Ovary (tissue), 9 donors: Measurements from ENCODE around the gene SRGN. TPM values are rescaled to one million over a fixed set of nuclear protein-coding genes. Genes with fewer than 3 reads are reported as not detected.

ENCODE experiments used
- DNase-seq, 5 donors: peaks; one replicate each; pipeline ENCODE4 v3.0.0-alpha.2; 2019 to 2020
- H3K27ac ChIP-seq, 2 donors: fragments of 200-600 bp; one replicate each; pipeline versions ENCODE4 v1.5.1 to v1.8.0; 2019 to 2022
- H3K27me3 ChIP-seq: fragments of 200-600 bp; one replicate; pipeline ENCODE4 v1.8.0; 2022
- H3K36me3 ChIP-seq: fragments of 200-600 bp; sonication (generic); one replicate; pipeline ENCODE4 v1.5.1; 2019
- H3K4me1 ChIP-seq: one replicate; pipeline ENCODE4 v1.8.1; 2013; ENCODE audit warnings: mild to moderate bottlenecking, moderate library complexity; ENCODE audit not compliant: insufficient read depth
- H3K4me3 ChIP-seq: fragments of 200-600 bp; sonication (generic); one replicate; pipeline ENCODE4 v1.5.1; 2017
- H3K9me3 ChIP-seq, 2 donors: fragments of 200-600 bp in 1 of 2; sonication (generic) in 1 of 2; one replicate each; pipeline versions ENCODE4 v1.5.1 to v1.8.1; 2013 to 2019; ENCODE audit warnings: mild to moderate bottlenecking in 1 of 2, moderate library complexity in 1 of 2
- EP300 ChIP-seq: sonication (generic); formaldehyde crosslinking; IDR thresholded peaks from one replicate; pipeline ENCODE4 v1.6.1; 2017; ENCODE audit warnings: antibody characterized with exemption
- POLR2A ChIP-seq: fragments of 450-650 bp; IDR thresholded peaks from one replicate; pipeline ENCODE4 v1.6.1; 2017; ENCODE audit warnings: antibody characterized with exemption, mild to moderate bottlenecking, moderate library complexity
- WGBS, 3 donors: extraction: QIAGEN DNeasy Blood & Tissue Kit in 1 of 3; methylation state at CpG; one replicate each; pipeline versions ENCODE4 v1.1.5 to v1.1.7; 2013 to 2017; 5-methylcytosine and 5-hydroxymethylcytosine counted together
- intact Hi-C, 4 donors: fragments of 100-400 bp; cut with DNase I; formaldehyde crosslinking; loops; one replicate each; pipeline versions ENCODE4 v1.11.0 to v1.15.1; 2022 to 2023
- polyA plus RNA-seq, 2 donors: library from polyadenylated mRNA; stranded (reverse); fragments of 200-250 nt in 1 of 2; fragments of 350-450 nt in 1 of 2; fragmentation: Illumina TruSeq in 1 of 2; extraction: RNeasy Lipid Tissue Mini Kit (QIAGEN cat#74804) in 1 of 2; gene quantifications; one replicate each; pipeline ENCODE4 v1.2.3, GENCODE V29; 2013 to 2014
- total RNA-seq, 7 donors: library from RNA; depleted of rRNA in 2 of 7; stranded (reverse); fragments of >200 nt in 2 of 7; fragmentation: NEBNext Ultra II Directional in 3 of 7; extraction: Animal tissue kit (Norgen Biotek cat#: 25700) in 3 of 7; gene quantifications; one replicate each; pipeline versions ENCODE4 v1.1.0 to v1.2.4, GENCODE V29; 2016 to 2023
- TF ChIP-seq, protein P1 (sequence below), 3 donors: fragments of 450-650 bp in 2 of 3; fragments of 200-600 bp in 1 of 3; IDR thresholded peaks; one replicate each; pipeline versions ENCODE4 v1.5.1 to v1.8.0; 2016 to 2022; ENCODE audit warnings: antibody characterized with exemption in 3 of 3, mild to moderate bottlenecking in 1 of 3
- donor health status: DM: no; HTN: no; CAD: no; lungs with moderate emphysema.
- donor health status: DM: no; HTN: no; CAD: no.
- donor health status: Bipolar disorder and iron deficiency.
- donor health status: DM: yes; HTN: yes; CAD: no.
- donor health status: DM: no; HTN: no; CAD: no.
- donor health status: DM: yes; HTN: yes; CAD: no.

The SRGN gene
- total and polyA plus RNA-seq, 9 donors, result 22.0 to 107 (median 39.5) TPM

DNA sequence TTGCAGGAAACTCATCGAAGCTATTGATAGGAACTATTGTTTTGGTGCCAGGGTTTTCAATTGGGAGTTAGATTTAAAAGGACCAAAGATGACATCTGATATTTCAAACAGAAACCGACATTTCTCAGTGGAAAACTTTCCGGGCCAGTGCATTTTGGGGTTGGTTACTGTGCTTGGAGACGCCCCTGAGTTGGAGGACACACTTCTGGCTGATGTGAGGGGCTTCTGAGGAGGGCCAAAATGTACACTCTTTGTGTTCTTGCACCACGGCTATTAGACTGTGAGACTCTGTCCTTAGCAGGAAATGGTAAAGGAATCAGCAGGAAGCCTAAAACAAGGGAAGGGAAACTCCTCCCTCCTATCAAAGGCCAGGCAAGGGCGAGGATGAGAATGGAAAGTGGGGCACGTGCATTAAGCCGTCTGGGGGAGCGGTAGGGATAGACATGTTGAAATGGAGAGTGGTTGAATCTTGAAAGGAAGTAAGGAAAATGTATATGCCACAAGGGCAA is 1.8 kb upstream of the SRGN start:
- no peak for DNase-seq
- no peak overlapping the region for H3K4me3 ChIP-seq
- no peaks in the 10 kb centered on the region for H3K27me3 ChIP-seq
- no peak overlapping the region for H3K27ac ChIP-seq
- no peaks in the 10 kb centered on the region for H3K9me3 ChIP-seq
- H3K36me3 ChIP-seq, result no peaks in the 10 kb centered on the region
- WGBS, 3 donors, result 42 to 59% (median 43%) methylated on average over 9 of the region's 9 CpGs
- intact Hi-C loops, result loop anchor here in 1 of 4 donors (10.0 kb wide), 1 partner anchor 81 kb away; no protein-coding TSS in a partner anchor
- H3K4me1 ChIP-seq, result no peaks in the 10 kb centered on the region
- no peak for TF ChIP-seq POLR2A
- TF ChIP-seq, protein P1, sequence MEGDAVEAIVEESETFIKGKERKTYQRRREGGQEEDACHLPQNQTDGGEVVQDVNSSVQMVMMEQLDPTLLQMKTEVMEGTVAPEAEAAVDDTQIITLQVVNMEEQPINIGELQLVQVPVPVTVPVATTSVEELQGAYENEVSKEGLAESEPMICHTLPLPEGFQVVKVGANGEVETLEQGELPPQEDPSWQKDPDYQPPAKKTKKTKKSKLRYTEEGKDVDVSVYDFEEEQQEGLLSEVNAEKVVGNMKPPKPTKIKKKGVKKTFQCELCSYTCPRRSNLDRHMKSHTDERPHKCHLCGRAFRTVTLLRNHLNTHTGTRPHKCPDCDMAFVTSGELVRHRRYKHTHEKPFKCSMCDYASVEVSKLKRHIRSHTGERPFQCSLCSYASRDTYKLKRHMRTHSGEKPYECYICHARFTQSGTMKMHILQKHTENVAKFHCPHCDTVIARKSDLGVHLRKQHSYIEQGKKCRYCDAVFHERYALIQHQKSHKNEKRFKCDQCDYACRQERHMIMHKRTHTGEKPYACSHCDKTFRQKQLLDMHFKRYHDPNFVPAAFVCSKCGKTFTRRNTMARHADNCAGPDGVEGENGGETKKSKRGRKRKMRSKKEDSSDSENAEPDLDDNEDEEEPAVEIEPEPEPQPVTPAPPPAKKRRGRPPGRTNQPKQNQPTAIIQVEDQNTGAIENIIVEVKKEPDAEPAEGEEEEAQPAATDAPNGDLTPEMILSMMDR (IDR thresholded peaks at IDR 0.05), result no peak
- TF ChIP-seq EP300, result no peak

- intact Hi-C loops, result loop anchor here in 1 of 4 donors (10.0 kb wide), 1 partner anchor 84 kb away; no protein-coding TSS in a partner anchor
- H3K27ac ChIP-seq, result peak overlapping the region in 1 of 2 donors; percentile 11
- no peaks in the 10 kb centered on the region for H3K36me3 ChIP-seq
- DNase-seq, result no peak
- H3K27me3 ChIP-seq, result no peaks in the 10 kb centered on the region
- H3K9me3 ChIP-seq, result no peaks in the 10 kb centered on the region
- peak overlapping the region; percentile 10 for H3K4me3 ChIP-seq
- H3K4me1 ChIP-seq, result no peaks in the 10 kb centered on the region
- WGBS, 3 donors, result 77 to 82% (median 79%) methylated on average over 3 of the region's 3 CpGs
- no peak for TF ChIP-seq POLR2A
- TF ChIP-seq EP300, result no peak
- TF ChIP-seq, protein P1 (IDR thresholded peaks at IDR 0.05), result no peak
Measured at GRCh38 chr10:69088471-69088769, 517 bp downstream of the SRGN start.

DNA sequence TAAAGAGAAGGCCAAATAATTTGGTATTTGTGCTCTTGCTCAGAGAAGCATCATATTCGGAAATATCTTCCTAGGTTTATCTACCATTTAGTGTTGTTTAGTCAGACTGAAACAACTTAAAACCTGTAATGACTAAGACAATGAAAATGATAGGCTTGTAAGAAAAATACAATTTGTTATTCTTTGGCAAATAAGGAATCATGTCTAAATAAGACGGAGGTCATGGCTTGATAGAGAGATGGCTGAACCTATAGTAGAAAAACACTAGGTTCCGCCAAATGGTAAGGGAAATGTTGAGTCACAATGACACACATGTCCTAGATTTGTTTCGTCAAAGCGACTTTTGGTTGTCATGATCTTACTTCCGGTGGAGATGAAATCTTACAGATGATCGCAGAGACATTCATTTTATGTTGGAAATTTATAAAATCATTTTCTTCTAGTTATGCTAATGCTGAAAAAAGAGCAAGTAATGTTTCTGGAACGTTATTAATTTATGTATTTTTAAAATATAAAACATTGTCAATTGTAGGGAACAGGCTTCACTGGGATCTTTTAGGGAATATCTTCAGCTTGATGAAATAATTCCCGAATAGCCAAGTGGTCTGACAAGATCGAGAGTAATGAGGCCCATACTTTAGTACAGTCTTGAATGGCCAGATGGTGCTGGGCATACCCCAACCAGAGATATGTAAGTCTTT is 1.0 kb downstream of the SRGN start:
- Histone ChIP-seq H3K4me3 (no peak overlapping the region), H3K27ac (no peak overlapping the region), H3K4me1 (no peaks in the 10 kb centered on the region), H3K27me3 (no peaks in the 10 kb centered on the region), H3K36me3 (no peaks in the 10 kb centered on the region), H3K9me3 (no peaks in the 10 kb centered on the region)
- intact Hi-C loops, result loop anchor here in 1 of 4 donors (10.0 kb wide), 1 partner anchor 84 kb away; no protein-coding TSS in a partner anchor
- no peak for DNase-seq
- 83 to 89% (median 86%) methylated on average over 10 of the region's 10 CpGs for WGBS, 3 donors
- TF ChIP-seq EP300 (no peak), POLR2A (no peak)
- TF ChIP-seq, protein P1 (IDR thresholded peaks at IDR 0.05), result no peak

DNA sequence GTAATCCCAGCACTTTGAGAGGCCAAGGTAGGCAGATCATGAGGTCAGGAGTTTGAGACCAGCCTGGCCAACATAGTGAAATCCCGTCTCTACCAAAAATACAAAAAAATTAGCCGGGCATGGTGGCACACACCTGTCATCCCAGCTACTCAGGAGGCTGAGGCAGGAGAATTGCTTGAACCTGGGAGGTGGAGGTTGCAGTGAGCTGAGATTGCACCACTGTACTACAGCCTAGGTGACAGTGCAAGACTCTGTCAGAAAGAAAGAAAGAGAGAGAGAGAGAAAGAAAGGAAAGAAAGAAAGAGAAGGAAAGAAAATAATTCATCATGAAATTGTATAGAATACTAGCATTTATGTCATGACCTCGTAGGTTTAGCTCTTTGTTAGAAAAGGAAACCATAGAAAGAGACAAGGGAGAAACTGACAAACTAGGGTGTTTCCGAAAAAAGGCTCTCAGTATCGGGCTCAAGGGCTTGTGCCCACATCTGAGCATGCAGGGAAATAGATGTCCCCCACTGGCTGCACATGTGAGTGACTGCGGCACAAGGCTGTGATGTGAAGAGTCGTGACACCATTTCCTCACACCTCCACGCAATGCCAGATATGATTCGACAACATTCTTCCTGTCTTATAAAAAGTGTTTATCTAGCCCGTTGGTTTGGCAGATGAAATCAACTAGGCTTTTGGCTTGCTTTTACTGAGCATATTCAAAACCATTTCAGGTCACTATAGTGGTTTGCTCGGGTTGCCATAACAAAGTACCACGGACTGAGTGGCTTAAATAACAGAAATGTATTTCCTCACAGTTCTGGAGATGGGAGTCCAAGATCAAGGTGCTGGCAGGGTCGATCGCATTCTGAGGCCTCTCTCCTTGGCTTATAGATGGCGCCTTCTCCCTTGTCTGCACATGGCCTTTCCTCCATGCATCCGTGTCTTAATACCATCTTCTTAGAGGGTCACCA is 2.0 kb downstream of the SRGN start:
- H3K4me3 ChIP-seq, result no peak overlapping the region
- no peaks in the 10 kb centered on the region for H3K36me3 ChIP-seq
- H3K27me3 ChIP-seq, result no peaks in the 10 kb centered on the region
- no peaks in the 10 kb centered on the region for H3K4me1 ChIP-seq
- TF ChIP-seq EP300, result no peak
- TF ChIP-seq, protein P1 (IDR thresholded peaks at IDR 0.05), result no peak
- no peak for TF ChIP-seq POLR2A
- intact Hi-C loops, result loop anchor here in 3 of 4 donors (5.0 to 10.0 kb wide), 2 partner anchors 85 to 133 kb away; partner anchors contain the start of gene DDX21 (in 1 of the 3)
- no peak overlapping the region for H3K27ac ChIP-seq
- H3K9me3 ChIP-seq, result no peaks in the 10 kb centered on the region
- DNase-seq, result no peak
- WGBS, 3 donors, result 79 to 84% (median 82%) methylated on average over 16 of the region's 16 CpGs
